ENCODE measurements around the gene CASP9. TPM values are rescaled to one million over a fixed set of nuclear protein-coding genes. Genes with fewer than 3 reads are reported as not detected.
"Not testable (repeated sequence)": the region's sequence is repeated elsewhere in the genome, so short reads cannot be mapped to it uniquely, and the experiment has no call there.

The CASP9 gene
- total RNA-seq, 1 experiment from 2014 or later: 13.5 TPM

- H3K4me3 Mint-ChIP-seq: no peak overlapping the region
- no peak for ATAC-seq
- H3K36me3 Mint-ChIP-seq: no peaks in the 10 kb centered on the region
- H3K27me3 Mint-ChIP-seq (ENCODE audit: low read depth): no peaks in the 10 kb centered on the region
- no peak for TF ChIP-seq SMAD4 (CRISPR knock-in tag; IDR thresholded peaks at IDR 0.05)
- no peak for TF ChIP-seq PREB (CRISPR knock-in tag; IDR thresholded peaks at IDR 0.05; ENCODE audit: borderline replicate concordance)
- no peak for TF ChIP-seq PRDM15 (CRISPR knock-in tag; IDR thresholded peaks at IDR 0.05)
- TF ChIP-seq ZNF138 (CRISPR knock-in tag; conservative IDR thresholded peaks at IDR 0.05): no peak
- TF ChIP-seq ZNF532 (CRISPR knock-in tag; IDR thresholded peaks at IDR 0.05; ENCODE audit: borderline replicate concordance): no peak
- TF ChIP-seq ERG (CRISPR knock-in tag; IDR thresholded peaks at IDR 0.05): no peak
- no peak for TF ChIP-seq FOXJ3 (CRISPR knock-in tag; IDR thresholded peaks at IDR 0.05; ENCODE audit: borderline replicate concordance)
- TF ChIP-seq ZBTB21 (CRISPR knock-in tag; IDR thresholded peaks at IDR 0.05; ENCODE audit: borderline replicate concordance): no peak
- TF ChIP-seq ZNF232 (CRISPR knock-in tag; IDR thresholded peaks at IDR 0.05): no peak
- TF ChIP-seq CTCF (IDR thresholded peaks at IDR 0.05): no peak
- TF ChIP-seq MXD4 (CRISPR knock-in tag; IDR thresholded peaks at IDR 0.05; ENCODE audit: borderline replicate concordance): no peak
- no peak for TF ChIP-seq ELF4 (CRISPR knock-in tag; IDR thresholded peaks at IDR 0.05; ENCODE audit: low read depth)
- no peak for TF ChIP-seq MAX (CRISPR knock-in tag; IDR thresholded peaks at IDR 0.05)
- TF ChIP-seq ZNF281 (CRISPR knock-in tag; IDR thresholded peaks at IDR 0.05): no peak
- CTCF ChIA-PET: no interaction called here
- POLR2A ChIA-PET: no interaction called here
- DNase-seq (ENCODE audit: low spot score): no peak
- no peaks in the 10 kb centered on the region for H3K9me3 Mint-ChIP-seq
- no peaks in the 10 kb centered on the region for H3K4me1 Mint-ChIP-seq
- no peak overlapping the region for H3K27ac Mint-ChIP-seq
Observed at GRCh38 chr1:15465674-15466073, 58.3 kb downstream of the CASP9 start.

GRCh38 chr1:15463926-15464322 lies 60.1 kb downstream of the CASP9 start:
- POLR2A ChIA-PET; H3K27me3 Mint-ChIP-seq (ENCODE audit: low read depth); H3K9me3 Mint-ChIP-seq; H3K4me1 Mint-ChIP-seq; ATAC-seq; H3K4me3 Mint-ChIP-seq; CTCF ChIA-PET; DNase-seq (ENCODE audit: low spot score); H3K36me3 Mint-ChIP-seq; H3K27ac Mint-ChIP-seq: not testable (repeated sequence)

- DNase-seq (ENCODE audit: low spot score); CTCF ChIA-PET; ATAC-seq; H3K4me1 Mint-ChIP-seq; H3K4me3 Mint-ChIP-seq; H3K27ac Mint-ChIP-seq; H3K27me3 Mint-ChIP-seq (ENCODE audit: low read depth); H3K9me3 Mint-ChIP-seq; H3K36me3 Mint-ChIP-seq; POLR2A ChIA-PET: not testable (repeated sequence)
Observed at GRCh38 chr1:15463064-15463800, 60.8 kb downstream of the CASP9 start.
